Cardiac muscle cell (in vitro differentiated cells and primary cell): Measurements from ENCODE around the gene APBB2. TPM values are rescaled to one million over a fixed set of nuclear protein-coding genes. Genes with fewer than 3 reads are reported as not detected.

Experiments used
- DNase-seq, 2 donors: peaks; one replicate each; pipeline versions ENCODE4 v3.0.0 to v3.0.0-alpha.2; 2010 to 2017; ENCODE audit warnings: low read depth in 1 of 2, low spot score in 1 of 2
- H3K27ac ChIP-seq: fragments of 200-600 bp; sonication (generic); 2 replicates; pipeline ENCODE4 v1.5.1; 2016
- H3K27me3 ChIP-seq: fragments of 200-600 bp; sonication (generic); 2 replicates; pipeline ENCODE4 v1.6.0; 2016; ENCODE audit warnings: control low read depth
- H3K36me3 ChIP-seq: fragments of 200-600 bp; sonication (generic); 2 replicates; pipeline ENCODE4 v1.5.1; 2016; ENCODE audit warnings: control low read depth
- H3K4me1 ChIP-seq: fragments of 200-600 bp; sonication (generic); 2 replicates; pipeline ENCODE4 v1.8.1; 2017; ENCODE audit warnings: low read depth, mild to moderate bottlenecking, mixed run types
- H3K4me3 ChIP-seq: fragments of 200-600 bp; sonication (generic); 2 replicates; pipeline ENCODE4 v1.5.1; 2016; ENCODE audit warnings: mild to moderate bottlenecking
- H3K9me3 ChIP-seq: fragments of 200-600 bp; sonication (generic); 2 replicates; pipeline ENCODE4 v1.5.1; 2017; ENCODE audit warnings: low read depth, mild to moderate bottlenecking, control low read depth
- CTCF ChIP-seq: IDR thresholded peaks from 2 replicates; pipeline ENCODE4 v1.5.1; 2012; ENCODE audit warnings: low read depth, mild to moderate bottlenecking, low read length
- polyA plus RNA-seq: library from polyadenylated mRNA; unstranded; fragments of >200 nt; fragmentation: Nextera tagmentation; extraction: Ambion mirVana; gene quantifications from 2 replicates; pipeline ENCODE4 v1.2.1, GENCODE V29; 2016
- total RNA-seq: library from RNA; depleted of rRNA; stranded (reverse); fragments of >200 nt; gene quantifications from 2 replicates; pipeline ENCODE4 v1.2.3, GENCODE V29; 2016

Gene APBB2
- total and polyA plus RNA-seq, 2 experiments from 2014 or later = 4.6 to 14.9 TPM

- Histone ChIP-seq H3K36me3 (no peaks in the 10 kb centered on the region), H3K27ac (no peak overlapping the region), H3K4me3 (no peak overlapping the region), H3K9me3 (no peaks in the 10 kb centered on the region), H3K27me3 (no peaks in the 10 kb centered on the region), H3K4me1 (no peaks in the 10 kb centered on the region)
- TF ChIP-seq CTCF = no peak
- no peak for DNase-seq
Measured at GRCh38 chr4:41122775-41123174, 91.6 kb downstream of the APBB2 start.

GRCh38 chr4:41122309-41122708, 92.0 kb downstream of the APBB2 start:
- Histone ChIP-seq H3K4me3 (no peak overlapping the region), H3K27ac (no peak overlapping the region), H3K27me3 (no peaks in the 10 kb centered on the region), H3K9me3 (no peaks in the 10 kb centered on the region), H3K36me3 (no peaks in the 10 kb centered on the region), H3K4me1 (no peaks in the 10 kb centered on the region)
- no peak for TF ChIP-seq CTCF
- DNase-seq = no peak

GRCh38 chr4:41121906-41122305, 92.4 kb downstream of the APBB2 start:
- Histone ChIP-seq H3K27me3 (no peaks in the 10 kb centered on the region), H3K9me3 (no peaks in the 10 kb centered on the region), H3K36me3 (no peaks in the 10 kb centered on the region), H3K4me3 (no peak overlapping the region), H3K27ac (no peak overlapping the region), H3K4me1 (no peaks in the 10 kb centered on the region)
- no peak for TF ChIP-seq CTCF
- DNase-seq = no peak

GRCh38 chr4:41120297-41121217, 93.8 kb downstream of the APBB2 start:
- TF ChIP-seq CTCF = no peak
- no peaks in the 10 kb centered on the region for H3K27me3 ChIP-seq
- no peak overlapping the region for H3K27ac ChIP-seq
- DNase-seq = peak in 1 of 2 donors; percentile 92
- H3K9me3 ChIP-seq = no peaks in the 10 kb centered on the region
- H3K4me1 ChIP-seq = no peaks in the 10 kb centered on the region
- no peak overlapping the region for H3K4me3 ChIP-seq
- no peaks in the 10 kb centered on the region for H3K36me3 ChIP-seq

DNA sequence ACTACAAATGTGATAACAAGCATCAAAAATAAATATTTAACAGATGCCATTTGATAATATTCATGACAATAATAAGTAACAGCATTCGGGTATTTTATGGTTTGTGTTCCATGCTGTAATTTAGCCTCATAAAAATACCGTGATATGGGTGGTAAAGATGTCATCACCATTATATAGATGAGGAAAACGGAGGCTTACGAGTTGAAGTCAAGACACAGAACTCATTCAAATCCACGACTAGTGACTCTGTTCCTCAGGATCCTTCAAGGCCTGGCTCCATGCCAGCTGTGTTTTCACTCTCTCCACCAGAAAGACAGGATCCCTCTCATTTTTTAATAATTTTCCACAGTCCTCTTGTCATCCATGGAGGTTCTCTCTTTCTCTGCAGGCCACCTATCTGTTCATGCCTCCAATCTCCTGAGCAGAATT, 94.5 kb downstream of the APBB2 start:
- Histone ChIP-seq H3K4me3 (no peak overlapping the region), H3K27me3 (no peaks in the 10 kb centered on the region), H3K4me1 (no peaks in the 10 kb centered on the region), H3K9me3 (no peaks in the 10 kb centered on the region), H3K27ac (no peak overlapping the region), H3K36me3 (no peaks in the 10 kb centered on the region)
- DNase-seq = no peak
- no peak for TF ChIP-seq CTCF
